Pulmonary artery endothelial cell (primary cell): ENCODE measurements around the gene DPYSL4. TPM values are rescaled to one million over a fixed set of nuclear protein-coding genes. Genes with fewer than 3 reads are reported as not detected.

Source experiments
- DNase-seq: peaks from one replicate; pipeline ENCODE4 v3.0.0-alpha.2; 2011; ENCODE audit warnings: low read depth, low spot score
- total RNA-seq: library from RNA; depleted of rRNA; stranded (reverse); fragments of >200 nt; gene quantifications from 2 replicates; pipeline ENCODE4 v1.2.3, GENCODE V29; 2014

DPYSL4 gene
- total RNA-seq, 1 donor from 2014 or later: 14.1 TPM

- DNase-seq: no peak
These were observed 7.3 kb downstream of the DPYSL4 start for GRCh38 chr10:132193907-132194552.

DNA sequence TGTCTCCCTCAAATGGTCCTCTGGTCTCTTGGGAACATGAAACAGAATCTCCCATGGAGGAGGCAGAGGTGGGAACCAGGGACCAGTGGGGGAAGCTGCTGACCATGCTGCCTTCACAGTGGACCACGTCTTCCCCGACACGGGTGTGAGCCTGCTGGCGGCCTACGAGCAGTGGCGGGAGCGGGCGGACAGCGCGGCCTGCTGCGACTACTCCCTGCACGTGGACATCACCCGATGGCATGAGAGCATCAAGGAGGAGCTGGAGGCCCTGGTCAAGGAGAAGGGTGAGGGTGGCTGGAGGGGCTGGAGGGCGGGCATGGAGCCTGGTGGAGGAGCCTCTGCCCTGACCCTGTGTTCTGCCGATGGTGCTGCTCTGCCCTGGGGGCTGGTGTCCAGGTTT is 8.0 kb downstream of the DPYSL4 start:
- no peak for DNase-seq

DNA sequence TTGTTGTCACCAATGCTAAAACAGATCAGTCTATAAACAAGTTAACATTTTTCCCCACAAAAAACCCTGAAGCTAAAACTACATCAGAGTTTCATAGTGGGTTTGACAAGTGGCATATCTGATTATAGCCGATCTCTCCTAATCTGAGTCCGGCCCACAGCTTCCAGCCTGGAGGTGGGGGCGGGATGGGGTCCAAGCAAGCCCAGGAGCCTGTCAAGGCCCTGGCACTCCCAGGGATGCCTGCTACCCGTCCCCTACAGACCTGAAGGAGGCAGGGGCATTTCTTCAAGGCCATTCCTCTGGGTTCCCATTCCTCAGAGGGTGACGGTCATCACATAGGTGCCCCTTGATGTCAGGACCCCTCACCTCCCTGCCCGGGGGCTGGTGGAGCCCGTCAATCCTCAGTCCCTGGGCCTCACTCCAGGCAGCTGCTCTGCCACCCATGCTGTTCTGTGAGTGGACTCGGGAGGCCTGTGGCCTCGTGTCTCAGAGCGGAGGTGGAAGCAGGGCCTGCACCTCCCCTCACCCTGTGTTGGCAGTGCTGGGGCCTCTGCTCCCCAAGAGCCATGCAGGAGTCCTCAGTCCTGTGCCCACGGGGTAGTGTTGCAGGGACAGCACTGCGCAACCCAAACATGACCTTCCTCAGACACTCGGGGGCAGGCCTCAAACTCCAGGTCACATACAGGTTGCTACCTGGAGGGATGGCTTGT is 8.8 kb downstream of the DPYSL4 start:
- no peak for DNase-seq

- no peak for DNase-seq
These were observed 9.7 kb downstream of the DPYSL4 start for GRCh38 chr10:132196178-132197113.

DNA sequence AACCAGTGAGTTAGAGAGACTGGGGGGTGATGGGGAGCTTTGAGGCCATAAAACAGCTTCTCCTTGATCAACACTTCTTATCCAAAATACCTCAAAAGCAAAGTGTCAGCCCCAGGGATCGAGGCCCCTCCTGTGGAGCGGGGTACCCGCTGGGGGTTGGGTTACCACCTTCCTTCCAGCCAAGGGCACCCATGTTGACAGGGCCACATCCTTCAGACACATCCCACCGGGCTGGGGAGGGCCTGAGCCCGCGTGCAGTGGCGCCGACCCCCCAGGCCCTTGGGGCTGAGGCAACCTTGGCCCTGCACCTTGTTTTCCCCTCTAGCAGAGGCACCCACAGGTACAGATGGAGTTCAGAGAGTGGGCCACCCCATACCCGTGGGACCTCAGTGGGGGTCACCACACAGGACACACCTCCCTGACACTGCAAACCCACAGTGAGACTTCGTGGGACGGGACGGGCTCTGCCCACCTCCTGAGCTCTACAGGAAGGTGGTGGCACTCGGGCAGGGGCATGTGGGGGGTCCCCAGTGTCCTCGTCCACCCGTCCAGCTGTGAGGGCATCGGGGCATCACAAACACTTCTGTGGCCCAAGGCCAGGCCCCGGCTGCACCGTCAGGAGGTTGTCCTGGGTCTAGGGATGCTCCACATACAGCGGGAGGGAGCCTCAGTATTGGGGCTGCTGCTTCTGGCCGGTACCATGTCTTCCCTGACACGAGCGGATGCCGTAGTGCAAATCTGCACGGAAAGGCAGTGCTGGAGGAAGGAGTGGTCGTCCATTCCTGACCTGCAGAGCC is 10.7 kb downstream of the DPYSL4 start:
- DNase-seq: no peak

GRCh38 chr10:132198068-132198370 is 11.3 kb downstream of the DPYSL4 start:
- no peak for DNase-seq

- no peak for DNase-seq
These were observed 11.8 kb downstream of the DPYSL4 start for GRCh38 chr10:132198381-132199181.

DNA sequence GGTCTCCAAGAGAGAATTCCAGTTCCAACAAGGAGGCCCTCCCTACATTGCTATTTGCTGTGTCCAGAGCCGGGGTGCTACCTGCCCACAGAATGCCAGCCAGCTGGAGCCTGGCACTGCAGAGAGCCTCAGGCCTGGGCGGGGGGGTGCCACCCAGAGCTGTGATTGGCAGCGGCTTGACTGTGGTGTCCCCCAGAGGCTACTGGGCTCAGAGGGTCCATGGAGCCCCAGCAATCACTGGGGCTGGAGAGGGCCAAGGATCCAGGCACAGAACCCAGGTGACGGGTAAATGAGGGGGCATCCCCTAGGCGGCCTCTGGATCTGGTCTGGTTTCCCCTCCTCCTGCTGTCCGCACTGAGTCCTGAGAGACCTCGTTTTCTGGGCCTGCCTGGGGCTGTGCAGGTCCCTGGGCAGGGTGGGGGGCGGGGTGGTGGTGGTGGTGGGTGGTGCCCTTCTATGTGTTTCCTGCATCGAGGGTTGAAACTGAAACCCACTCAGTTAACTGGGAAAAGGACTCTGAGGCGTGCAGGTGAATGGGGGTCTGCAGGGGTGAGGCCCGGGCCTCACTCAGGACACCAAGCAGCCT is 12.6 kb downstream of the DPYSL4 start:
- DNase-seq: no peak

GRCh38 chr10:132199854-132200311 is 13.1 kb downstream of the DPYSL4 start:
- no peak for DNase-seq

DNA sequence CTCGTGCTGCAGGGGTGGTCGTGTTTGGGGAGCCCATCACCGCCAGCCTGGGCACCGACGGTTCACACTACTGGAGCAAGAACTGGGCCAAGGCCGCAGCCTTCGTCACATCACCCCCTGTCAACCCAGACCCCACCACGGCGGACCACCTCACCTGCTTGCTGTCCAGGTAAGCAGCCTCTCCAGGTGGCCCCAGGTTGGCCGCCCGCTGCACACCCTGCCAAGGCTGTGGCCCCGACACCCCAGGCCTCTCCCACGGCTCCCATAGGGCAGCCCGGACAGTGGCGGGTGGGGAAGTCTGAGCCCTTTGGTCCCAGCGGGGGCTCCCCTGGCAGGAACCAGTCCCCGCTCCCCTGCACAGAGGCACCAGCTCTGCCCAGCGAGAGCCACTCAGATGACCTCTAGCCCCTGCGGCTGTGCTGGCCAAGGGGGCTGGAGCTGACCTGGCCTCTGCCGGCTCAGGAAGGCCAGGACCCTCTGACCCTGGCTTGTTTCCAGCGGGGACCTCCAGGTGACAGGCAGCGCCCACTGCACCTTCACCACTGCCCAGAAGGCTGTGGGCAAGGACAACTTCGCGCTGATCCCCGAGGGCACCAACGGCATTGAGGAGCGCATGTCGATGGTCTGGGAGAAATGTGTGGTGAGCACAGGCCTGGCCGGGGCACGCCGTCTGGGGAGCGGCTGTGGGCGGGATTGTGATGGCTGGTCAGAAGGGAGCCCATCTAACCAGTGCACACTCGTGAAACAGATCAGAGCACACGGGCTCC is 13.8 kb downstream of the DPYSL4 start:
- DNase-seq: no peak

GRCh38 chr10:132201111-132201969 is 14.6 kb downstream of the DPYSL4 start:
- DNase-seq: no peak

- no peak for DNase-seq
These were observed 15.6 kb downstream of the DPYSL4 start for GRCh38 chr10:132202070-132202970.

DNA sequence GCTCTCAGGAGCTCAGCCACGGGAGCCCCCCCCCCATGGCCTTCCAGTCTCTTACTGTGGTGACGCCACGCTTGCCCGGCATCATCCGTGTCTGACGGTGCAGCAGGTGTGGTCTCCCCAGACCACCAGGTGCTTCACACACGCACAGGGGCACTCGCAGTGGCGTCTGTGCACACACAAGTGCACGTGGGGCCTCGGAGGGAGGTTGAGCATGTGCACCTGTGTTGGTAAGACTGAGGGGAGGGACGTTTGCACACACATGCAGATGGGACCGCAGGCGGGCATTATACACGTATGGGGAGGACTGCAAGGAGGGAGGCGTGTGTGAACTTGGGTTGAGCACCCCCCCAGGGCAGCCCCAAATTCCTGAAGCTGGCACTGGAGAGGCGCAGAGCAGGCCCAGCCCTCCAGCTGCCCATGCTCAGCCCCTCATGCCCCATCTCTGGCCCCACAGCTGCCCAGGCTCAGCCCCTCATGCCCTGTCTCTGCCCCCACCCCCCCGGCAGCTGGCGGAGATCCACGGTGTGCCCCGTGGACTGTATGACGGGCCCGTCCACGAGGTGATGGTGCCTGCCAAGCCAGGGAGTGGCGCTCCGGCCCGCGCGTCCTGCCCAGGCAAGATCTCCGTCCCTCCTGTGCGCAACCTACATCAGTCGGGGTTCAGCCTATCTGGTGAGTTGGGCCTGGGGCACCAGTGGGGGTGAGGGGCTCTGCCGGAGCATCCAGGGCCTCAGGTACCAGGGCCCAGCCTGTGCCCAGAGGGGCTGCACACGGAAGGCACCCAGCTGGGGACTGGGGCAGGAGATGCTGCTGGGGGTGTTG is 16.7 kb downstream of the DPYSL4 start:
- DNase-seq: no peak

DNA sequence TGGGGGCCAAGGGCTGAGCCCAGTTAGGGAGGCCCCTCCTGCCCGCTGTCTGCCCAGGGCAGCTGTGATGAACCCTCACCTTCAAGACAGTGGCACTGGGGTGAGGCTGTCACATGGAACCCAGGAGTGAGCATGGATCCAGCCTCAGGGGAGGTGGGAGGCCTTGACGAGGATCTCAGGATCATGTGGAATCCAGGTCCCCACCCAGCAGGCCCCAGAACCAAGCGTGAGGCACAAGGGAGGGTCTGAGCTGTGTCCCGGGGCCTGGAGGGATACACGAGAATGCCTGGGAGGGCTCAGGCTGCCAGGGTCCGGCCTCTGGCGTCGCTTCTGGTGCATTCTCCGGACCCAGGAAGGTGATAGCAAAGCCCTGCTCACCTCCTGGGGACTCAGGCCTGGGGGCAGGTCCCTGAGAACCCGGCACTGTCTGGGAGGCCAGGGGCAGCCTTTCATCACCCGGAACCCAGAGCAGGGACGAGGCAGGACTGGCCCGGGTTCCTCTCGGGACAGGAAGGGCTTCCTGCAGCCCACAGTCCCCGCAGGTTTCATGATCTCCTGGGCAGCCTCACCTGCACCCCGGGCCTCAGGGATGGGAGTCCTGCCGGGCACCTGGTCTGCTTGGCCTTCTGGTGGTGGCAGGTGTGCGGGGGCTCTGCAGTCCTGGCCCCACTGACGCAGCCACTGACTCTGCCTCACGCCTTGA is 17.5 kb downstream of the DPYSL4 start:
- no peak for DNase-seq

DNA sequence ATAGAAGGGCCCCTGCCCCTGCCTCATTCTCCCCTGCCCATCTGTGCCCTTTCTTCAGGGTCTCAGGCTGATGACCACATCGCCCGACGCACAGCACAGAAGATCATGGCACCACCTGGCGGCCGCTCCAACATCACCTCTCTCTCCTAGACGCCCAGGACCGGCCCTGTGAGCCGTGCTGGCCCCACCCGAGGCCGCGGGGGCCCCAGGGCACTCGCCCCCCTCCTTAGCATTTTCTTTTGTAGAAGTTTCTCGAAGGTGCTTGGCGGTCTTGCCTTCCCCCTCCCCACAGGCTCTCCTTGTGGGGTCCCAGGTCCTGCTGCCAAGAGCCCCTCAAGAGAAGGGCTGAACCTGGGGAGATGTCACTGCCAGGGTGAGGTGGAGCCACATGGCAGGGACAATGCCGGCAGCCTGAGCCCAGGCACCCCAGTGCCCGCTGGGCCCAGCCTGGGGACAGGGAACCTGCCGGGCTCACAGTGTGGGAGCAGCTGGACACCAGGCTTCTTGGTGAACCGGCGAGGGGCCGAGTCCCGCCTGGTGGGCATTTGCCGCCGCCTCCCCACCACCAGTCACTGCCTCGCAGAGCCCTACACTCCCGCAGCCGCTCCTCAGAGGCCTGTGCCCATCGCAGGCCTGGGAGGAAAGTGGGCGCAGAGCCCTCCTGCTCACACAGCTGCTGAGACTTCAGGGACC is 18.2 kb downstream of the DPYSL4 start:
- no peak for DNase-seq
